GM23338 (cell line): ENCODE data around the gene SRSF5. TPM values are rescaled to one million over a fixed set of nuclear protein-coding genes. Genes with fewer than 3 reads are reported as not detected.
"Not testable (repeated sequence)": the region's sequence is repeated elsewhere in the genome, so short reads cannot be mapped to it uniquely, and the experiment has no call there.

Source experiments
- ATAC-seq: fragments of 200-7000 bp; cut with Tn5 transposase; 3 replicates; pipeline ENCODE4 v1.9.1; 2020
- DNase-seq: peaks from one replicate; pipeline ENCODE4 v3.0.0-alpha.2; 2015; ENCODE audit warnings: low spot score
- H2AFZ ChIP-seq: fragments of 200-600 bp; sonication (generic); 2 replicates; pipeline ENCODE4 v1.8.0; 2016; ENCODE audit warnings: antibody characterized with exemption, mild to moderate bottlenecking, moderate library complexity
- H3F3A ChIP-seq: fragments of 200-600 bp; sonication (generic); replicated peaks from 2 replicates; pipeline ENCODE4 v1.8.0; 2017; ENCODE audit warnings: antibody characterized with exemption, mixed run types, low read depth
- H3K27ac ChIP-seq: fragments of 200-600 bp; sonication (generic); 2 replicates; pipeline ENCODE4 v1.6.1; 2016; ENCODE audit warnings: low read depth
- H3K27me3 ChIP-seq: fragments of 200-600 bp; sonication (generic); 2 replicates; pipeline ENCODE4 v1.8.0; 2016; ENCODE audit warnings: mild to moderate bottlenecking, mixed run types, moderate library complexity; ENCODE audit not compliant: insufficient read depth
- H3K36me3 ChIP-seq: fragments of 200-600 bp; sonication (generic); 2 replicates; pipeline ENCODE4 v1.8.0; 2016; ENCODE audit warnings: mild to moderate bottlenecking; ENCODE audit not compliant: insufficient read depth
- H3K4me1 ChIP-seq: fragments of 200-600 bp; sonication (generic); 2 replicates; pipeline ENCODE4 v1.8.0; 2016; ENCODE audit warnings: mild to moderate bottlenecking, moderate library complexity; ENCODE audit not compliant: insufficient read depth
- H3K4me2 ChIP-seq: fragments of 200-600 bp; sonication (generic); 2 replicates; pipeline ENCODE4 v1.7.1; 2017; ENCODE audit warnings: mixed run types
- H3K4me3 ChIP-seq: fragments of 200-600 bp; sonication (generic); 2 replicates; pipeline ENCODE4 v1.6.1; 2016; ENCODE audit warnings: mixed run types
- H3K79me2 ChIP-seq: fragments of 200-600 bp; sonication (generic); replicated peaks from 2 replicates; pipeline ENCODE4 v1.8.0; 2017; ENCODE audit warnings: mild to moderate bottlenecking; ENCODE audit not compliant: insufficient read depth
- H3K9me2 ChIP-seq: fragments of 200-600 bp; sonication (generic); 2 replicates; pipeline ENCODE4 v1.8.0; 2017; ENCODE audit not compliant: insufficient read depth
- H4K20me1 ChIP-seq: fragments of 200-600 bp; sonication (generic); replicated peaks from 2 replicates; pipeline ENCODE4 v1.8.0; 2017; ENCODE audit warnings: mild to moderate bottlenecking; ENCODE audit not compliant: insufficient read depth
- H3K27ac Mint-ChIP-seq: 2 replicates; pipeline ENCODE4 v1.8.0; 2020; ENCODE audit warnings: inconsistent platforms, mild to moderate bottlenecking, moderate library complexity, mixed read lengths
- H3K27me3 Mint-ChIP-seq: 3 replicates; pipeline ENCODE4 v1.8.0; 2022; ENCODE audit warnings: low read depth, mild to moderate bottlenecking, moderate library complexity, mixed read lengths, inconsistent platforms; ENCODE audit not compliant: insufficient read depth, poor library complexity
- H3K36me3 Mint-ChIP-seq: 3 replicates; pipeline ENCODE4 v1.8.0; 2021; ENCODE audit warnings: low read depth, mild to moderate bottlenecking, inconsistent platforms, moderate library complexity, mixed read lengths
- H3K4me1 Mint-ChIP-seq: 3 replicates; pipeline ENCODE4 v1.8.0; 2020; ENCODE audit warnings: mild to moderate bottlenecking, inconsistent platforms, mixed read lengths
- H3K4me3 Mint-ChIP-seq: 3 replicates; pipeline ENCODE4 v1.8.0; 2021; ENCODE audit warnings: moderate library complexity, mild to moderate bottlenecking, inconsistent platforms, mixed read lengths
- H3K9me3 Mint-ChIP-seq: 3 replicates; pipeline ENCODE4 v1.8.0; 2020; ENCODE audit warnings: moderate library complexity, mild to moderate bottlenecking, inconsistent platforms, mixed read lengths
- CREB1 ChIP-seq: fragments of 250-450 bp; sonication (Bioruptor Pico); IDR thresholded peaks from 2 replicates; pipeline ENCODE4 v1.5.0; 2020; ENCODE audit warnings: low read depth, mild to moderate bottlenecking, moderate library complexity
- EZH2phosphoT487 ChIP-seq: fragments of 200-600 bp; sonication (generic); IDR thresholded peaks from one replicate; pipeline ENCODE4 v1.8.1; 2018; ENCODE audit warnings: antibody characterized with exemption; ENCODE audit not compliant: unreplicated experiment
- NANOG ChIP-seq: IDR thresholded peaks from 2 replicates; pipeline ENCODE4 v1.6.1; 2016; ENCODE audit warnings: antibody characterized with exemption, borderline replicate concordance
- POLR2AphosphoS5 ChIP-seq: IDR thresholded peaks from 2 replicates; pipeline ENCODE4 v1.6.1; 2016; ENCODE audit warnings: antibody characterized with exemption, low read depth
- STAT1 ChIP-seq: IDR thresholded peaks from one replicate; pipeline ENCODE4 v1.6.1; 2016; ENCODE audit warnings: antibody characterized with exemption; ENCODE audit not compliant: unreplicated experiment
- ZNF114 ChIP-seq: fragments of 250-450 bp; sonication (Bioruptor Pico); IDR thresholded peaks from 2 replicates; pipeline ENCODE4 v1.5.0; 2020; ENCODE audit warnings: mild to moderate bottlenecking, moderate library complexity
- polyA plus RNA-seq: library from polyadenylated mRNA; unstranded; fragments of >200 nt; fragmentation: Nextera tagmentation; extraction: Ambion mirVana; gene quantifications from 2 replicates; pipeline ENCODE4 v1.2.1, GENCODE V29; 2016
- total RNA-seq: library from RNA; depleted of rRNA; stranded (reverse); fragments of >200 nt; shearing (Covaris generic); gene quantifications from 2 replicates; pipeline ENCODE4 v1.2.3, GENCODE V29; 2014
- TF ChIP-seq, protein P1 (sequence below), 2 experiments: fragments of 200-600 bp in 1 of 2; sonication (generic) in 1 of 2; conservative IDR thresholded peaks; 2 replicates each; pipeline versions ENCODE4 v1.5.1 to v1.6.1; 2016 to 2017; ENCODE audit warnings: antibody characterized with exemption in 2 of 2, low read depth in 2 of 2, mild to moderate bottlenecking in 2 of 2, moderate library complexity in 1 of 2
- TF ChIP-seq, protein P2 (sequence below): IDR thresholded peaks from 2 replicates; pipeline ENCODE4 v1.6.1; 2016; ENCODE audit warnings: antibody characterized with exemption
- TF ChIP-seq, protein P3 (sequence below): IDR thresholded peaks from one replicate; pipeline ENCODE4 v1.6.1; 2018; ENCODE audit warnings: antibody characterized with exemption; ENCODE audit not compliant: unreplicated experiment

The SRSF5 gene
- total and polyA plus RNA-seq, 2 experiments from 2014 or later, result 172 to 389 TPM

DNA sequence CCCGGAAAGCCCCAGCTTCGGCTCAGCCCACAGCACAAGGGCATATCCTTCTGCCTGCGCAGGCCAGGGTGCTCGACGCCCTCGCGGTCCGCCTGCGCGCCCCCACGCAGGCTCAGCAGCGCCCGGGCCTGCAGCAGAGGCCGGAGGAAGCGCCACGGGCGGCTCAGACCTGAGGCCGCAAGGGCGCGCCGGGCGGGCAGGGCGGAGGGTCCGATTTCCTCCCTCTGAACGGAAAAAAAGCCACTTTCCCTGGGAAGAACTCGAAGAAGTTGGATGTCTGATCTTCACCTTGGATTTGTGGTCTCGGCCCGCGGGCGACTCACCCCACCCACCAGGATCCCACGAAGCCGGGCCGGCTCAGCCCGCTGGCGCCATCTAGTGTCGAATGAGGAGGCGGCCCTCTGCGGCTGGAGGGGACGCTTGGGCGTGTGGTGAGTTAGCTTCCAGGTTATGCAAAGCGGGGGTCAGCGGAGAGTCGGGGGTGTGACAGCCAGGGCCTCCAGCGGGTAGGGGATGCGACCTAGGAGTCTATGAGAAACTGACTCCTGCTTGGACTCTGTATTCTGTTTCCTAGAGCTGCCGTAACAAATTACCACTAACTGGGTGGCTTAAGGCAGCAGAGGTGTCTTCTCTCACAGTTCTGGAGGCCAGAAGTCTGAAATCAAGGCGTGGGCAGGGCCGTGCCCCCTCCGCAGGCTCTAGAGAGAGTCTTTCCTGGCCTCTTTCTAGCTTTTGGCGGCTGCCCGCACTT, 40.0 kb upstream of the SRSF5 start:
- DNase-seq, result peak; percentile 87
- Histone ChIP-seq H3K4me3 (peak overlapping the region; percentile 54), H2AFZ (peak overlapping the region; percentile 98), H3K4me1 (no peaks in the 10 kb centered on the region), H3K27me3 (peaks cover 11% of the 10 kb centered on the region; the same call in 1 of the 2 replicates), H3K4me2 (peak overlapping the region; percentile 77), H3K36me3 (no peaks in the 10 kb centered on the region), H3K9me2 (no peaks in the 10 kb centered on the region), H3K79me2 (no peaks in the 10 kb centered on the region), H3K27ac (no peak overlapping the region), H3F3A (0 out of 2 replicates have a peak, but pooled peaks cover 3% of the 10 kb centered on the region), H4K20me1 (no peaks in the 10 kb centered on the region)
- no peaks in the 10 kb centered on the region for H3K27me3 Mint-ChIP-seq
- no peak overlapping the region for H3K27ac Mint-ChIP-seq
- no peaks in the 10 kb centered on the region for H3K9me3 Mint-ChIP-seq
- H3K4me3 Mint-ChIP-seq, result peak overlapping the region; percentile 53
- H3K4me1 Mint-ChIP-seq, result peaks cover 2% of the 10 kb centered on the region; the same call in 1 of the 3 replicates
- no peak for TF ChIP-seq ZNF114 (CRISPR knock-in tag)
- TF ChIP-seq, protein P1, sequence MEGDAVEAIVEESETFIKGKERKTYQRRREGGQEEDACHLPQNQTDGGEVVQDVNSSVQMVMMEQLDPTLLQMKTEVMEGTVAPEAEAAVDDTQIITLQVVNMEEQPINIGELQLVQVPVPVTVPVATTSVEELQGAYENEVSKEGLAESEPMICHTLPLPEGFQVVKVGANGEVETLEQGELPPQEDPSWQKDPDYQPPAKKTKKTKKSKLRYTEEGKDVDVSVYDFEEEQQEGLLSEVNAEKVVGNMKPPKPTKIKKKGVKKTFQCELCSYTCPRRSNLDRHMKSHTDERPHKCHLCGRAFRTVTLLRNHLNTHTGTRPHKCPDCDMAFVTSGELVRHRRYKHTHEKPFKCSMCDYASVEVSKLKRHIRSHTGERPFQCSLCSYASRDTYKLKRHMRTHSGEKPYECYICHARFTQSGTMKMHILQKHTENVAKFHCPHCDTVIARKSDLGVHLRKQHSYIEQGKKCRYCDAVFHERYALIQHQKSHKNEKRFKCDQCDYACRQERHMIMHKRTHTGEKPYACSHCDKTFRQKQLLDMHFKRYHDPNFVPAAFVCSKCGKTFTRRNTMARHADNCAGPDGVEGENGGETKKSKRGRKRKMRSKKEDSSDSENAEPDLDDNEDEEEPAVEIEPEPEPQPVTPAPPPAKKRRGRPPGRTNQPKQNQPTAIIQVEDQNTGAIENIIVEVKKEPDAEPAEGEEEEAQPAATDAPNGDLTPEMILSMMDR (conservative IDR thresholded peaks at IDR 0.05; ENCODE audit: low read depth in 2 of 2), result peak; percentile 98 to 99
- peak; percentile 97 for ATAC-seq
- H3K36me3 Mint-ChIP-seq, result no peaks in the 10 kb centered on the region; the same call in 2 of the 3 replicates

DNA sequence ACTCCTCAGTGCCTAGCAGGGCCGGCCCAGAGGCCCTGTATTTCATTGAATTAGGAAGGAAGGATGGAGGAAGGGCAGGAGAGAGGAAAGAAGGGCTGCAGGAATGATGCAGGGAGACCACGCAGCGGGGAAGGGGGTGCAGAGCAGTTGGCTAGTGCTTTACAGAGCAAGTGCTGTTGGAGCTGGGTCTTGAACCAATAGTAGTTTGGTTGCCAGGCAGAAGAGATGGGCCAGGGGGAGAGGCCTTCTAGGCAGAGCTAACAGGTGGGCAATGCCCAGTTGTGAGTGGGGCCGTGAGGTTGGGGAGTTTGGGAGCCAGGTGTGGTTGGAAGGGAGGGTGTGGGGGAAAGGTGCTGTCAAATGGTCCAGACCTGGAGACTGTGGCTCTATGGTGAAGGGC, 39.1 kb upstream of the SRSF5 start:
- Histone ChIP-seq H3K9me2 (no peaks in the 10 kb centered on the region), H4K20me1 (no peaks in the 10 kb centered on the region), H3K79me2 (no peaks in the 10 kb centered on the region), H3K4me1 (no peaks in the 10 kb centered on the region), H3K4me2 (no peak overlapping the region), H2AFZ (peak overlapping the region; percentile 98), H3K27me3 (peaks cover 11% of the 10 kb centered on the region; the same call in 1 of the 2 replicates), H3K4me3 (no peak overlapping the region), H3K36me3 (no peaks in the 10 kb centered on the region), H3F3A (0 out of 2 replicates have a peak, but pooled peaks cover 3% of the 10 kb centered on the region), H3K27ac (no peak overlapping the region)
- DNase-seq, result no peak
- Mint-ChIP-seq H3K36me3 (no peaks in the 10 kb centered on the region; the same call in 2 of the 3 replicates), H3K27me3 (no peaks in the 10 kb centered on the region), H3K4me3 (no peak overlapping the region), H3K27ac (no peak overlapping the region), H3K4me1 (peaks cover 2% of the 10 kb centered on the region; the same call in 1 of the 3 replicates), H3K9me3 (no peaks in the 10 kb centered on the region)
- TF ChIP-seq STAT1 (no peak), NANOG (no peak), EZH2phosphoT487 (no peak), CREB1 (CRISPR knock-in tag) (no peak), POLR2AphosphoS5 (no peak)
- TF ChIP-seq, protein P2, sequence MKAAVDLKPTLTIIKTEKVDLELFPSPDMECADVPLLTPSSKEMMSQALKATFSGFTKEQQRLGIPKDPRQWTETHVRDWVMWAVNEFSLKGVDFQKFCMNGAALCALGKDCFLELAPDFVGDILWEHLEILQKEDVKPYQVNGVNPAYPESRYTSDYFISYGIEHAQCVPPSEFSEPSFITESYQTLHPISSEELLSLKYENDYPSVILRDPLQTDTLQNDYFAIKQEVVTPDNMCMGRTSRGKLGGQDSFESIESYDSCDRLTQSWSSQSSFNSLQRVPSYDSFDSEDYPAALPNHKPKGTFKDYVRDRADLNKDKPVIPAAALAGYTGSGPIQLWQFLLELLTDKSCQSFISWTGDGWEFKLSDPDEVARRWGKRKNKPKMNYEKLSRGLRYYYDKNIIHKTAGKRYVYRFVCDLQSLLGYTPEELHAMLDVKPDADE, result no peak
- TF ChIP-seq, protein P1 (conservative IDR thresholded peaks at IDR 0.05; ENCODE audit: low read depth in 2 of 2), result no peak
- TF ChIP-seq, protein P3, sequence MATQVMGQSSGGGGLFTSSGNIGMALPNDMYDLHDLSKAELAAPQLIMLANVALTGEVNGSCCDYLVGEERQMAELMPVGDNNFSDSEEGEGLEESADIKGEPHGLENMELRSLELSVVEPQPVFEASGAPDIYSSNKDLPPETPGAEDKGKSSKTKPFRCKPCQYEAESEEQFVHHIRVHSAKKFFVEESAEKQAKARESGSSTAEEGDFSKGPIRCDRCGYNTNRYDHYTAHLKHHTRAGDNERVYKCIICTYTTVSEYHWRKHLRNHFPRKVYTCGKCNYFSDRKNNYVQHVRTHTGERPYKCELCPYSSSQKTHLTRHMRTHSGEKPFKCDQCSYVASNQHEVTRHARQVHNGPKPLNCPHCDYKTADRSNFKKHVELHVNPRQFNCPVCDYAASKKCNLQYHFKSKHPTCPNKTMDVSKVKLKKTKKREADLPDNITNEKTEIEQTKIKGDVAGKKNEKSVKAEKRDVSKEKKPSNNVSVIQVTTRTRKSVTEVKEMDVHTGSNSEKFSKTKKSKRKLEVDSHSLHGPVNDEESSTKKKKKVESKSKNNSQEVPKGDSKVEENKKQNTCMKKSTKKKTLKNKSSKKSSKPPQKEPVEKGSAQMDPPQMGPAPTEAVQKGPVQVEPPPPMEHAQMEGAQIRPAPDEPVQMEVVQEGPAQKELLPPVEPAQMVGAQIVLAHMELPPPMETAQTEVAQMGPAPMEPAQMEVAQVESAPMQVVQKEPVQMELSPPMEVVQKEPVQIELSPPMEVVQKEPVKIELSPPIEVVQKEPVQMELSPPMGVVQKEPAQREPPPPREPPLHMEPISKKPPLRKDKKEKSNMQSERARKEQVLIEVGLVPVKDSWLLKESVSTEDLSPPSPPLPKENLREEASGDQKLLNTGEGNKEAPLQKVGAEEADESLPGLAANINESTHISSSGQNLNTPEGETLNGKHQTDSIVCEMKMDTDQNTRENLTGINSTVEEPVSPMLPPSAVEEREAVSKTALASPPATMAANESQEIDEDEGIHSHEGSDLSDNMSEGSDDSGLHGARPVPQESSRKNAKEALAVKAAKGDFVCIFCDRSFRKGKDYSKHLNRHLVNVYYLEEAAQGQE, result no peak
- ATAC-seq, result no peak

DNA sequence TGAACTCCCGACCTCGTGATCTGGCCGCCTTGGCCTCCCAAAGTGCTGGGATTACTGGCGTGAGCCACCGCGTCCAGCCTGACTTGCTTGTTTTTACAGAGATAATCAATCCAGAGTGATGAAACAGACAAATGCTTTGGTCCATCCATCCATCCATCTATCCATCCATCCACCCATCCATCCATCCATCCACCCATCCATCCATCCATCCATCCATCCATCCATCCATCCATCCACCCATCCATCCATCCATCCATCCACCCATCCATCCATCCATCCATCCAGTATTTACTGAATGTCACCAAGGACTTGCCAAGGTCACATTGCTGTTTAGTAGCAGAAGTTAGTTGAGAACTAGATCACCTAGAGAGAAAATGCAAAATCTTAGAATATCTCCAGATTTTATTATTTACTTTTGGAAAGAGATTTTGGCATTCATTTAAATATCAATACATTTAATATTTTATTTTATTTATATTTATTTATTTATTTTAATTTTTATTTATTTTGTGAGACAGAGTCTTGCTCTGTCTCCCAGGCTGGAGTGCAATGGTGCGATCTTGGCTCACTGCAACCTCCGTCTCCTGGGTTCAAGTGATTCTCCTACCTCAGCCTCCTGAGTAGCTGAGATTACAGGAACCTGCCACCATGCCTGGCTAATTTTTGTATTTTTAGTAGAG, 34.9 kb upstream of the SRSF5 start:
- not testable (repeated sequence) for H3K9me2 ChIP-seq, H3K79me2 ChIP-seq, H3K27ac Mint-ChIP-seq, H3K27me3 Mint-ChIP-seq, H3K4me3 Mint-ChIP-seq, H4K20me1 ChIP-seq, H3K4me1 ChIP-seq, H3K27me3 ChIP-seq, H3F3A ChIP-seq, H2AFZ ChIP-seq, H3K36me3 Mint-ChIP-seq, H3K4me2 ChIP-seq, H3K4me3 ChIP-seq, H3K27ac ChIP-seq, H3K36me3 ChIP-seq, H3K9me3 Mint-ChIP-seq, H3K4me1 Mint-ChIP-seq, DNase-seq, ATAC-seq
